ENCODE results near the gene SEZ6L. TPM values are rescaled to one million over a fixed set of nuclear protein-coding genes. Genes with fewer than 3 reads are reported as not detected.

The SEZ6L gene
- total RNA-seq, 1 experiment from 2014 or later = 0.13 TPM

- no peak for DNase-seq
- no peak overlapping the region for H3T11ph ChIP-seq (ENCODE audit: low read length)
- H3K36me3 Mint-ChIP-seq (ENCODE audit: insufficient read depth in 1 of 3, low read depth in 3 of 3) = no peaks in the 10 kb centered on the region
- no peak overlapping the region for H3K18ac ChIP-seq (ENCODE audit: insufficient read length, low read depth, low read length)
- no peaks in the 10 kb centered on the region for H3K27me3 ChIP-seq (ENCODE audit: insufficient read depth, low read length)
- no peaks in the 10 kb centered on the region for H3K9me3 ChIP-seq (ENCODE audit: control insufficient read depth, low read depth, low read length)
- no CpG with 5 or more reads among the region's 1 CpG for WGBS (ENCODE audit: extremely low coverage, insufficient read length, low lambda C conversion rate)
- H3K23me2 ChIP-seq (ENCODE audit: insufficient read length, low read depth, low read length, poor library complexity, severe bottlenecking) = no peaks in the 10 kb centered on the region
- no peak overlapping the region for H2BK5ac ChIP-seq (ENCODE audit: insufficient read length, low read length)
- H4K8ac ChIP-seq (replicated peaks; ENCODE audit: insufficient read length, low read depth, low read length) = no peak overlapping the region
- H3K27me3 Mint-ChIP-seq (ENCODE audit: low read depth) = no peaks in the 10 kb centered on the region; the same call in 1 of the 2 replicates
- H3K14ac ChIP-seq (ENCODE audit: insufficient read depth, low read length) = no peak overlapping the region
- no peak overlapping the region for H3K4me2 ChIP-seq (ENCODE audit: insufficient read depth, insufficient read length, low read length)
- no peak overlapping the region for H3K23ac ChIP-seq (ENCODE audit: insufficient read length, low read depth, low read length)
- no peaks in the 10 kb centered on the region for H3K9me3 Mint-ChIP-seq
- H2BK120ac ChIP-seq (ENCODE audit: low read depth, low read length, poor library complexity, severe bottlenecking) = no peak overlapping the region
- no peak overlapping the region for H2AK5ac ChIP-seq (ENCODE audit: insufficient read length, low read length)
- H3K9ac ChIP-seq (ENCODE audit: extremely low read depth, insufficient read length, low read length) = no peak overlapping the region
- no peak overlapping the region for H2BK15ac ChIP-seq (ENCODE audit: low read depth, low read length)
- no peaks in the 10 kb centered on the region for H3K4me1 ChIP-seq (ENCODE audit: insufficient read depth, low read length)
- H2BK20ac ChIP-seq (ENCODE audit: low read depth, low read length, poor library complexity, severe bottlenecking) = no peak overlapping the region
- peaks cover 5 to 19% of the 10 kb centered on the region in 2 experiments for H3K4me1 Mint-ChIP-seq
- H3K79me1 ChIP-seq (ENCODE audit: insufficient read depth, low read depth, low read length, poor library complexity, severe bottlenecking) = no peaks in the 10 kb centered on the region
- H3K4me3 Mint-ChIP-seq = no peak overlapping the region
- no peak overlapping the region for H4K5ac ChIP-seq (ENCODE audit: insufficient read length, low read depth, low read length)
- peak overlapping the region in 1 of 3 experiments; percentile 75; a peak in 2 of 7 replicates for H3K27ac Mint-ChIP-seq
- no peaks in the 10 kb centered on the region for H3K79me2 ChIP-seq (ENCODE audit: insufficient read depth, low read length)
- no peak for TF ChIP-seq CTCF (conservative IDR thresholded peaks at IDR 0.05)
- H4K91ac ChIP-seq (ENCODE audit: insufficient read length, low read depth, low read length) = no peak overlapping the region
- H3K27ac ChIP-seq (ENCODE audit: insufficient read length, low read depth, low read length) = no peak overlapping the region
- no peak overlapping the region for H3K4ac ChIP-seq (ENCODE audit: low read depth, low read length)
- H2AFZ ChIP-seq (ENCODE audit: low read length) = no peak overlapping the region
- no peaks in the 10 kb centered on the region for H4K20me1 ChIP-seq (ENCODE audit: control insufficient read depth, insufficient read depth, insufficient read length)
- no peak overlapping the region for H2BK12ac ChIP-seq (ENCODE audit: insufficient read length, low read depth, low read length)
- no peak overlapping the region for H3K56ac ChIP-seq (ENCODE audit: insufficient read length, low read depth, low read length)
Observed at GRCh38 chr22:26394777-26395176, 225.5 kb downstream of the SEZ6L start.
